Measurements from ENCODE around the gene MRPL54.

DNA sequence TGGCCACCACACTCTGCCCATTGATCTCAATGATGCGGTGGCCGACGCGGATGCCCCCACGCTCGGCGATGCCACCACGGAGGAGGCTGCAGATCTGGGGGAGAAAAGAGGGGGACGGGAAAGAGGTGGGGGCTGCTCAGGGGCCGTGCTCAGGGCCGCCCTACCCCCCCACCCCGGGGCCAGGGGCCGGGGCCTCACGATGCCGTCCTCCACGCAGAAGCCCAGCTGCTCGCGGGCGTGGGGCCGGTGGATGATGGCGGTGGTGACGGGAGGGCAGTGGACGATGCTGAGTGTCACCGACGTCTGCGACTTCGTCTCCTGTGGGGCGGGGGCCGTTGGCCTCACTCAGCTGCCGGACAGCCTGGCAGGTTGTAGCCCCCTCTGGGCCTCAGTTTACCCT, 11.2 kb upstream of the MRPL54 start:
- TF ChIP-seq, protein P1, sequence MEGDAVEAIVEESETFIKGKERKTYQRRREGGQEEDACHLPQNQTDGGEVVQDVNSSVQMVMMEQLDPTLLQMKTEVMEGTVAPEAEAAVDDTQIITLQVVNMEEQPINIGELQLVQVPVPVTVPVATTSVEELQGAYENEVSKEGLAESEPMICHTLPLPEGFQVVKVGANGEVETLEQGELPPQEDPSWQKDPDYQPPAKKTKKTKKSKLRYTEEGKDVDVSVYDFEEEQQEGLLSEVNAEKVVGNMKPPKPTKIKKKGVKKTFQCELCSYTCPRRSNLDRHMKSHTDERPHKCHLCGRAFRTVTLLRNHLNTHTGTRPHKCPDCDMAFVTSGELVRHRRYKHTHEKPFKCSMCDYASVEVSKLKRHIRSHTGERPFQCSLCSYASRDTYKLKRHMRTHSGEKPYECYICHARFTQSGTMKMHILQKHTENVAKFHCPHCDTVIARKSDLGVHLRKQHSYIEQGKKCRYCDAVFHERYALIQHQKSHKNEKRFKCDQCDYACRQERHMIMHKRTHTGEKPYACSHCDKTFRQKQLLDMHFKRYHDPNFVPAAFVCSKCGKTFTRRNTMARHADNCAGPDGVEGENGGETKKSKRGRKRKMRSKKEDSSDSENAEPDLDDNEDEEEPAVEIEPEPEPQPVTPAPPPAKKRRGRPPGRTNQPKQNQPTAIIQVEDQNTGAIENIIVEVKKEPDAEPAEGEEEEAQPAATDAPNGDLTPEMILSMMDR (conservative IDR thresholded peaks at IDR 0.05; ENCODE audit: low read depth in 2 of 2) = no peak
- no peak for TF ChIP-seq POLR2AphosphoS5 (IDR thresholded peaks at IDR 0.05; ENCODE audit: low read depth)
- no peak for TF ChIP-seq JUNB (IDR thresholded peaks at IDR 0.05; ENCODE audit: unreplicated experiment)
